HepG2 (cell line): ENCODE results near the gene BPIFB6. TPM values are rescaled to one million over a fixed set of nuclear protein-coding genes. Genes with fewer than 3 reads are reported as not detected.

Experiments
- AGO1 ChIP-seq: fragments of 200-400 bp; formaldehyde crosslinking; IDR thresholded peaks from 2 replicates; pipeline ENCODE4 v1.6.1; 2017; ENCODE audit warnings: mild to moderate bottlenecking, low read depth, low read length, moderate library complexity; ENCODE audit not compliant: poor library complexity, severe bottlenecking
- DMAP1 ChIP-seq: IDR thresholded peaks from 2 replicates; pipeline ENCODE4 v1.6.1; 2016
- RFX3 ChIP-seq: IDR thresholded peaks from 2 replicates; pipeline ENCODE4 v1.6.1; 2016; ENCODE audit warnings: missing biosample characterization, missing genetic modification reagents
- SMAD3 ChIP-seq: sonication (generic); formaldehyde crosslinking; IDR thresholded peaks from 2 replicates; pipeline ENCODE4 v1.4.0; 2020; ENCODE audit warnings: missing genetic modification reagents
- ZFX ChIP-seq: sonication (generic); formaldehyde crosslinking; IDR thresholded peaks from 2 replicates; pipeline ENCODE4 v1.4.0; 2020; ENCODE audit warnings: mild to moderate bottlenecking, low read depth, missing genetic modification reagents, moderate library complexity
- ZFY ChIP-seq: sonication (generic); formaldehyde crosslinking; IDR thresholded peaks from 2 replicates; pipeline ENCODE4 v1.4.0; 2020; ENCODE audit warnings: missing genetic modification reagents
- ZNF354B ChIP-seq: sonication (generic); formaldehyde crosslinking; IDR thresholded peaks from 2 replicates; pipeline ENCODE4 v1.8.0; 2022; ENCODE audit warnings: mild to moderate bottlenecking, missing genetic modification reagents
- ZNF484 ChIP-seq: sonication (generic); formaldehyde crosslinking; IDR thresholded peaks from 2 replicates; pipeline ENCODE4 v1.5.1; 2020; ENCODE audit warnings: mild to moderate bottlenecking, low read depth, missing genetic modification reagents, borderline replicate concordance
- polyA plus RNA-seq, 8 experiments: library from polyadenylated mRNA; depleted of rRNA in 3 of 8; stranded (reverse) in 7 of 8; unstranded in 1 of 8; fragments of >200 nt; fragmentation: Illumina TruSeq in 4 of 8; extraction: Trizol in 4 of 8; gene quantifications; 2 replicates each; pipeline versions ENCODE4 v1.2.1 to v1.2.3, GENCODE V29; 2011 to 2016; ENCODE audit warnings: low read depth in 4 of 8, missing spikeins in 1 of 8, mixed read lengths in 1 of 8; ENCODE audit not compliant: insufficient read depth in 1 of 8
- total RNA-seq, 5 experiments: library from RNA; depleted of rRNA; stranded (reverse); fragments of >200 nt; fragmentation: Illumina TruSeq; extraction: Trizol; gene quantifications; 2 replicates each; pipeline ENCODE4 v1.2.3, GENCODE V29; 2016; ENCODE audit warnings: low read depth in 1 of 5
- TF ChIP-seq, protein P1 (sequence below): sonication (generic); formaldehyde crosslinking; IDR thresholded peaks from 2 replicates; pipeline ENCODE4 v1.5.1; 2020; ENCODE audit warnings: mild to moderate bottlenecking, missing genetic modification reagents, moderate library complexity
- TF ChIP-seq, protein P2 (sequence below): sonication (generic); formaldehyde crosslinking; IDR thresholded peaks from 2 replicates; pipeline ENCODE4 v1.8.1; 2023; ENCODE audit warnings: mild to moderate bottlenecking, missing genetic modification reagents
- TF ChIP-seq, protein P3 (sequence below): sonication (generic); formaldehyde crosslinking; IDR thresholded peaks from 2 replicates; pipeline ENCODE4 v1.4.0; 2020; ENCODE audit warnings: missing genetic modification reagents, borderline replicate concordance
- TF ChIP-seq, protein P4 (sequence below): sonication (generic); formaldehyde crosslinking; IDR thresholded peaks from 2 replicates; pipeline ENCODE4 v1.4.0; 2020; ENCODE audit warnings: missing genetic modification reagents
- TF ChIP-seq, protein P5 (sequence below): sonication (generic); formaldehyde crosslinking; IDR thresholded peaks from 2 replicates; pipeline ENCODE4 v1.8.0; 2022; ENCODE audit warnings: mild to moderate bottlenecking, missing genetic modification reagents; ENCODE audit not compliant: insufficient replicate concordance

The BPIFB6 gene
- total and polyA plus RNA-seq, 2 of the 13 experiments (the other 11 are each of a cell fraction or from before 2014, with no cell fraction given) = 0.13 to 1.7 TPM

DNA sequence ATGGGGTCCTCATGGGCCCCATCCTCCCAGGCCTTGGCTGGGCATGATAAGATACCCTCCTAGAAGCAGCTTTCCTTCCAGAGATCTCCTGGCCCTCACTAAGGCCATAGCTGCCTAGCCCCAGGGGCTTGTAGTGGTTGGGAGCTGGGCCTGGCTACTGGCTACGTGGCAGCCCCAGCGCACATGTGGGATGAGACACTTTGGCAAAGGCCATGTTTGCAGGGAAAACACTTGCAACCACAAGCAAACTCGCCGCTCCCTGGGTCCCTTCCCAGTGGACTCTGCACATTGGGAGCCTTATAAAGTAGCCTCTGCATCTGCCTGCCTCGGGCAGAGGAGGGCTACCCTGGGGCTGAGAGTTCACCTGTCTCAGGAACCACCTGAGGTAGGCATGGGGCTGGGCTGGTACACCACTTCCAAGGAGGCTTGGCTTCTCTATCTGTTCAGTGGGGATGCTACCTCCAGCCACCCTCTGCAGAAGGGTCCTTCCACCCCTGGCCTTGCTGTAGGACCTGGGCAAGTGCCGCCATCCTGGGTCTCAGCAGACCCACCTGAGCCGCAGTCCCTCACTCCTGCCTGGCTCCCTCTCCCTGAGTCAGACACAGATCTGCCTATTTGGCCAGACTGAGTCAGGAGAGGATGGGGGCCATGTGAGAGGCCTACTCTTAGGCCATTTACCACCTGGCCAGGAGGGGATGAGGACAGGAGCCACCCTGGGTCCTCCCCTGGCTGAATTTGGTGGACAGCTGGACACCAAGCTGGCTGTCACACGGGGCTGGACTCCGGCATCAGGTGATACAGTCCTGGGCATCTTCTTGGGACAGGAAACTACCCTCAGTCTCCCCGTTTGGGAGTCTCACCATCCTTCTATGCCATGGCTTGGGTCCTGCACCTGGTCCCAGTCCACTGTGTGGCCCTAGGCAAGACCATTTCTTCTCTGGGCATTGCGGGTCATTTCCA lies 23.8 kb upstream of the BPIFB6 start, which contains the start of gene BPIFB2 (continued):
- TF ChIP-seq, protein P1, sequence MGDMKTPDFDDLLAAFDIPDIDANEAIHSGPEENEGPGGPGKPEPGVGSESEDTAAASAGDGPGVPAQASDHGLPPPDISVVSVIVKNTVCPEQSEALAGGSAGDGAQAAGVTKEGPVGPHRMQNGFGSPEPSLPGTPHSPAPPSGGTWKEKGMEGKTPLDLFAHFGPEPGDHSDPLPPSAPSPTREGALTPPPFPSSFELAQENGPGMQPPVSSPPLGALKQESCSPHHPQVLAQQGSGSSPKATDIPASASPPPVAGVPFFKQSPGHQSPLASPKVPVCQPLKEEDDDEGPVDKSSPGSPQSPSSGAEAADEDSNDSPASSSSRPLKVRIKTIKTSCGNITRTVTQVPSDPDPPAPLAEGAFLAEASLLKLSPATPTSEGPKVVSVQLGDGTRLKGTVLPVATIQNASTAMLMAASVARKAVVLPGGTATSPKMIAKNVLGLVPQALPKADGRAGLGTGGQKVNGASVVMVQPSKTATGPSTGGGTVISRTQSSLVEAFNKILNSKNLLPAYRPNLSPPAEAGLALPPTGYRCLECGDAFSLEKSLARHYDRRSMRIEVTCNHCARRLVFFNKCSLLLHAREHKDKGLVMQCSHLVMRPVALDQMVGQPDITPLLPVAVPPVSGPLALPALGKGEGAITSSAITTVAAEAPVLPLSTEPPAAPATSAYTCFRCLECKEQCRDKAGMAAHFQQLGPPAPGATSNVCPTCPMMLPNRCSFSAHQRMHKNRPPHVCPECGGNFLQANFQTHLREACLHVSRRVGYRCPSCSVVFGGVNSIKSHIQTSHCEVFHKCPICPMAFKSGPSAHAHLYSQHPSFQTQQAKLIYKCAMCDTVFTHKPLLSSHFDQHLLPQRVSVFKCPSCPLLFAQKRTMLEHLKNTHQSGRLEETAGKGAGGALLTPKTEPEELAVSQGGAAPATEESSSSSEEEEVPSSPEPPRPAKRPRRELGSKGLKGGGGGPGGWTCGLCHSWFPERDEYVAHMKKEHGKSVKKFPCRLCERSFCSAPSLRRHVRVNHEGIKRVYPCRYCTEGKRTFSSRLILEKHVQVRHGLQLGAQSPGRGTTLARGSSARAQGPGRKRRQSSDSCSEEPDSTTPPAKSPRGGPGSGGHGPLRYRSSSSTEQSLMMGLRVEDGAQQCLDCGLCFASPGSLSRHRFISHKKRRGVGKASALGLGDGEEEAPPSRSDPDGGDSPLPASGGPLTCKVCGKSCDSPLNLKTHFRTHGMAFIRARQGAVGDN (CRISPR knock-in tag) = peak; percentile 98
- TF ChIP-seq SMAD3 (CRISPR knock-in tag) (peak; percentile 84), ZNF484 (CRISPR knock-in tag) (0 out of 2 replicates have a peak, but pooled peaks have one; percentile 19), RFX3 (0 out of 2 replicates have a peak, but pooled peaks have one; percentile 42), ZFX (CRISPR knock-in tag) (peak; percentile 96), ZNF354B (CRISPR knock-in tag) (0 out of 2 replicates have a peak, but pooled peaks have one; percentile 38), ZFY (peak; percentile 96), DMAP1 (CRISPR knock-in tag) (peak; percentile 99), AGO1 (no peak)
- TF ChIP-seq, protein P2, sequence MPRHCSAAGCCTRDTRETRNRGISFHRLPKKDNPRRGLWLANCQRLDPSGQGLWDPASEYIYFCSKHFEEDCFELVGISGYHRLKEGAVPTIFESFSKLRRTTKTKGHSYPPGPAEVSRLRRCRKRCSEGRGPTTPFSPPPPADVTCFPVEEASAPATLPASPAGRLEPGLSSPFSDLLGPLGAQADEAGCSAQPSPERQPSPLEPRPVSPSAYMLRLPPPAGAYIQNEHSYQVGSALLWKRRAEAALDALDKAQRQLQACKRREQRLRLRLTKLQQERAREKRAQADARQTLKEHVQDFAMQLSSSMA (CRISPR knock-in tag) = peak; percentile 27; the same call in 1 of the 2 replicates
- TF ChIP-seq, protein P3, sequence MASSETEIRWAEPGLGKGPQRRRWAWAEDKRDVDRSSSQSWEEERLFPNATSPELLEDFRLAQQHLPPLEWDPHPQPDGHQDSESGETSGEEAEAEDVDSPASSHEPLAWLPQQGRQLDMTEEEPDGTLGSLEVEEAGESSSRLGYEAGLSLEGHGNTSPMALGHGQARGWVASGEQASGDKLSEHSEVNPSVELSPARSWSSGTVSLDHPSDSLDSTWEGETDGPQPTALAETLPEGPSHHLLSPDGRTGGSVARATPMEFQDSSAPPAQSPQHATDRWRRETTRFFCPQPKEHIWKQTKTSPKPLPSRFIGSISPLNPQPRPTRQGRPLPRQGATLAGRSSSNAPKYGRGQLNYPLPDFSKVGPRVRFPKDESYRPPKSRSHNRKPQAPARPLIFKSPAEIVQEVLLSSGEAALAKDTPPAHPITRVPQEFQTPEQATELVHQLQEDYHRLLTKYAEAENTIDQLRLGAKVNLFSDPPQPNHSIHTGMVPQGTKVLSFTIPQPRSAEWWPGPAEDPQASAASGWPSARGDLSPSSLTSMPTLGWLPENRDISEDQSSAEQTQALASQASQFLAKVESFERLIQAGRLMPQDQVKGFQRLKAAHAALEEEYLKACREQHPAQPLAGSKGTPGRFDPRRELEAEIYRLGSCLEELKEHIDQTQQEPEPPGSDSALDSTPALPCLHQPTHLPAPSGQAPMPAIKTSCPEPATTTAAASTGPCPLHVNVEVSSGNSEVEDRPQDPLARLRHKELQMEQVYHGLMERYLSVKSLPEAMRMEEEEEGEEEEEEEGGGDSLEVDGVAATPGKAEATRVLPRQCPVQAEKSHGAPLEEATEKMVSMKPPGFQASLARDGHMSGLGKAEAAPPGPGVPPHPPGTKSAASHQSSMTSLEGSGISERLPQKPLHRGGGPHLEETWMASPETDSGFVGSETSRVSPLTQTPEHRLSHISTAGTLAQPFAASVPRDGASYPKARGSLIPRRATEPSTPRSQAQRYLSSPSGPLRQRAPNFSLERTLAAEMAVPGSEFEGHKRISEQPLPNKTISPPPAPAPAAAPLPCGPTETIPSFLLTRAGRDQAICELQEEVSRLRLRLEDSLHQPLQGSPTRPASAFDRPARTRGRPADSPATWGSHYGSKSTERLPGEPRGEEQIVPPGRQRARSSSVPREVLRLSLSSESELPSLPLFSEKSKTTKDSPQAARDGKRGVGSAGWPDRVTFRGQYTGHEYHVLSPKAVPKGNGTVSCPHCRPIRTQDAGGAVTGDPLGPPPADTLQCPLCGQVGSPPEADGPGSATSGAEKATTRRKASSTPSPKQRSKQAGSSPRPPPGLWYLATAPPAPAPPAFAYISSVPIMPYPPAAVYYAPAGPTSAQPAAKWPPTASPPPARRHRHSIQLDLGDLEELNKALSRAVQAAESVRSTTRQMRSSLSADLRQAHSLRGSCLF (CRISPR knock-in tag) = no peak
- TF ChIP-seq, protein P4, sequence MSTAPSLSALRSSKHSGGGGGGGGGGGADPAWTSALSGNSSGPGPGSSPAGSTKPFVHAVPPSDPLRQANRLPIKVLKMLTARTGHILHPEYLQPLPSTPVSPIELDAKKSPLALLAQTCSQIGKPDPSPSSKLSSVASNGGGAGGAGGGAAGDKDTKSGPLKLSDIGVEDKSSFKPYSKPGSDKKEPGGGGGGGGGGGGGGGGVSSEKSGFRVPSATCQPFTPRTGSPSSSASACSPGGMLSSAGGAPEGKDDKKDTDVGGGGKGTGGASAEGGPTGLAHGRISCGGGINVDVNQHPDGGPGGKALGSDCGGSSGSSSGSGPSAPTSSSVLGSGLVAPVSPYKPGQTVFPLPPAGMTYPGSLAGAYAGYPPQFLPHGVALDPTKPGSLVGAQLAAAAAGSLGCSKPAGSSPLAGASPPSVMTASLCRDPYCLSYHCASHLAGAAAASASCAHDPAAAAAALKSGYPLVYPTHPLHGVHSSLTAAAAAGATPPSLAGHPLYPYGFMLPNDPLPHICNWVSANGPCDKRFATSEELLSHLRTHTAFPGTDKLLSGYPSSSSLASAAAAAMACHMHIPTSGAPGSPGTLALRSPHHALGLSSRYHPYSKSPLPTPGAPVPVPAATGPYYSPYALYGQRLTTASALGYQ = peak; percentile 69
- TF ChIP-seq, protein P5, sequence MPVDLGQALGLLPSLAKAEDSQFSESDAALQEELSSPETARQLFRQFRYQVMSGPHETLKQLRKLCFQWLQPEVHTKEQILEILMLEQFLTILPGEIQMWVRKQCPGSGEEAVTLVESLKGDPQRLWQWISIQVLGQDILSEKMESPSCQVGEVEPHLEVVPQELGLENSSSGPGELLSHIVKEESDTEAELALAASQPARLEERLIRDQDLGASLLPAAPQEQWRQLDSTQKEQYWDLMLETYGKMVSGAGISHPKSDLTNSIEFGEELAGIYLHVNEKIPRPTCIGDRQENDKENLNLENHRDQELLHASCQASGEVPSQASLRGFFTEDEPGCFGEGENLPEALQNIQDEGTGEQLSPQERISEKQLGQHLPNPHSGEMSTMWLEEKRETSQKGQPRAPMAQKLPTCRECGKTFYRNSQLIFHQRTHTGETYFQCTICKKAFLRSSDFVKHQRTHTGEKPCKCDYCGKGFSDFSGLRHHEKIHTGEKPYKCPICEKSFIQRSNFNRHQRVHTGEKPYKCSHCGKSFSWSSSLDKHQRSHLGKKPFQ (CRISPR knock-in tag) = peak; percentile 93
